ENCODE results near the gene KIAA0232.

Gene KIAA0232

GRCh38 chr4:6779667-6780565 is 2.6 kb upstream of the KIAA0232 start:
- no peak for DNase-seq (ENCODE audit: extremely low spot score)
- ChIA-PET POLR2A (no interaction called here), CTCF (interaction anchor here (0.7 to 3.4 kb wide), 3 partner anchors 11 to 94 kb away, joined by 3 to 32 read pairs (median 13); partner anchors contain the start of gene MRFAP1L1)
- TF ChIP-seq CTCF (IDR thresholded peaks at IDR 0.05; ENCODE audit: control extremely low read depth, extremely low read depth, low read depth, missing control alignments) = no peak

GRCh38 chr4:6781113-6781512 is 1.4 kb upstream of the KIAA0232 start:
- POLR2A ChIA-PET = no interaction called here
- no peak for TF ChIP-seq CTCF (IDR thresholded peaks at IDR 0.05; ENCODE audit: control extremely low read depth, extremely low read depth, low read depth, missing control alignments)
- no peak for DNase-seq (ENCODE audit: extremely low spot score)
- CTCF ChIA-PET = interaction anchor here (1.3 to 5.9 kb wide), 3 partner anchors 11 to 92 kb away, joined by 3 to 35 read pairs (median 3); no protein-coding TSS in a partner anchor

- ChIA-PET POLR2A (no interaction called here), CTCF (interaction anchor here (0.7 to 5.9 kb wide), 4 partner anchors 12 to 92 kb away, joined by 3 to 35 read pairs (median 3); no protein-coding TSS in a partner anchor)
- TF ChIP-seq CTCF (IDR thresholded peaks at IDR 0.05; ENCODE audit: control extremely low read depth, extremely low read depth, low read depth, missing control alignments) = no peak
- DNase-seq (ENCODE audit: extremely low spot score) = no peak
Observed at GRCh38 chr4:6781561-6781960, 966 bp upstream of the KIAA0232 start.

- CTCF ChIA-PET = interaction anchor here (1.0 to 5.9 kb wide), 4 partner anchors 23 to 236 kb away, joined by 3 to 35 read pairs (median 3); no protein-coding TSS in a partner anchor
Observed at GRCh38 chr4:6782846-6783110, 251 bp downstream of the KIAA0232 start.

GRCh38 chr4:6783111-6783981 is 819 bp downstream of the KIAA0232 start:
- TF ChIP-seq CTCF (IDR thresholded peaks at IDR 0.05; ENCODE audit: control extremely low read depth, extremely low read depth, low read depth, missing control alignments) = peak; percentile 22
- ChIA-PET CTCF (interaction anchor here (0.9 to 5.9 kb wide), 11 partner anchors 14 to 260 kb away, joined by 3 to 35 read pairs (median 3); partner anchors contain the start of genes TADA2B and TBC1D14), POLR2A (interaction anchor here (0.7 to 1.0 kb wide), 2 partner anchors 13 kb away, joined by 3 to 4 read pairs; no protein-coding TSS in a partner anchor)
- peak; percentile 96 for DNase-seq (ENCODE audit: extremely low spot score)

More at GRCh38 chr4:6782846-6783110, 251 bp downstream of the KIAA0232 start:
- DNase-seq (ENCODE audit: extremely low spot score) = no peak
- POLR2A ChIA-PET = no interaction called here
- no peak for TF ChIP-seq CTCF (IDR thresholded peaks at IDR 0.05; ENCODE audit: control extremely low read depth, extremely low read depth, low read depth, missing control alignments)

GRCh38 chr4:6785572-6785925 is 3.0 kb downstream of the KIAA0232 start:
- DNase-seq (ENCODE audit: extremely low spot score) = no peak
- CTCF ChIA-PET = interaction anchor here (0.8 to 5.9 kb wide), 4 partner anchors 17 to 206 kb away, joined by 3 to 35 read pairs (median 4); no protein-coding TSS in a partner anchor
- POLR2A ChIA-PET = no interaction called here
- no peak for TF ChIP-seq CTCF (IDR thresholded peaks at IDR 0.05; ENCODE audit: control extremely low read depth, extremely low read depth, low read depth, missing control alignments)

All from GM10248 (cell line).